Ishikawa (cell line): ENCODE data around the gene CRTC3.

Source experiments
- CEBPB ChIP-seq: IDR thresholded peaks from 2 replicates; pipeline ENCODE4 v1.6.1; 2012
- EP300 ChIP-seq: IDR thresholded peaks from 2 replicates; pipeline ENCODE4 v1.6.1; 2012; ENCODE audit warnings: borderline replicate concordance
- FOXM1 ChIP-seq: IDR thresholded peaks from 2 replicates; pipeline ENCODE4 v1.6.1; 2012; ENCODE audit warnings: low read depth, borderline replicate concordance
- NFIC ChIP-seq: IDR thresholded peaks from 2 replicates; pipeline ENCODE4 v1.6.1; 2012
- REST ChIP-seq: IDR thresholded peaks from 2 replicates; pipeline ENCODE4 v1.6.1; 2012; ENCODE audit warnings: low read depth, mild to moderate bottlenecking
- TAF1 ChIP-seq: IDR thresholded peaks from 2 replicates; pipeline ENCODE4 v1.6.1; 2012; ENCODE audit warnings: low read depth, mild to moderate bottlenecking
- YY1 ChIP-seq: IDR thresholded peaks from 2 replicates; pipeline ENCODE4 v1.6.1; 2012; ENCODE audit warnings: low read depth
- ZBTB7A ChIP-seq: IDR thresholded peaks from 2 replicates; pipeline ENCODE4 v1.6.1; 2012; ENCODE audit warnings: low read depth
- TF ChIP-seq, protein P1 (sequence below): IDR thresholded peaks from 2 replicates; pipeline ENCODE4 v1.6.1; 2012

DNA sequence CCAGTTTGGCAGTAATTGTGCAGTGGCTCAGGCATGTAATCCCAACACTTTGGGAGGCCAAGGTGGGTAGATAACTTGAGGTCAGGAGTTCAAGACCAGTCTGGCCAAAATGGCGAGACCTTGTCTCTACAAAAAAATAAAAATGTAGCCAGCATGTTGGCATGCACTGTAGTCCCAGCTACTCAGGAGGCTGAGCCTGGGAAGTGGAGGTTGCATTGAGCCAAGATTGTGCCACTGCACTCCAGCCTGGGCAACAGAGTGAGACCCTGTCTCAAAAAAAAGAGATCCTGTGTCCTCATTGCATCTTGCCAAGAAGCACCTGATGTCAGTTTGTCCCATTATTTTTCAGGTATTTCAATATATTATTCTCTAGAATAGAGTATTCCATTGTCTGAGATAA, 61.8 kb downstream of the CRTC3 start:
- TF ChIP-seq, protein P1, sequence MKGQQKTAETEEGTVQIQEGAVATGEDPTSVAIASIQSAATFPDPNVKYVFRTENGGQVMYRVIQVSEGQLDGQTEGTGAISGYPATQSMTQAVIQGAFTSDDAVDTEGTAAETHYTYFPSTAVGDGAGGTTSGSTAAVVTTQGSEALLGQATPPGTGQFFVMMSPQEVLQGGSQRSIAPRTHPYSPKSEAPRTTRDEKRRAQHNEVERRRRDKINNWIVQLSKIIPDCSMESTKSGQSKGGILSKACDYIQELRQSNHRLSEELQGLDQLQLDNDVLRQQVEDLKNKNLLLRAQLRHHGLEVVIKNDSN: no peak
- TF ChIP-seq TAF1 (no peak), ZBTB7A (no peak), CEBPB (no peak), REST (no peak), NFIC (no peak), FOXM1 (no peak), YY1 (no peak), EP300 (no peak)
